HepG2 (cell line): ENCODE data around the gene RBM15B. TPM values are rescaled to one million over a fixed set of nuclear protein-coding genes. Genes with fewer than 3 reads are reported as not detected.

Experiments used
- CENPX ChIP-seq: sonication (generic); formaldehyde crosslinking; IDR thresholded peaks from 2 replicates; pipeline ENCODE4 v1.9.0; 2021; ENCODE audit warnings: mild to moderate bottlenecking, missing genetic modification reagents, moderate library complexity
- CHCHD3 ChIP-seq: sonication (generic); formaldehyde crosslinking; IDR thresholded peaks from 2 replicates; pipeline ENCODE4 v1.8.0; 2022; ENCODE audit warnings: mild to moderate bottlenecking, missing genetic modification reagents, moderate library complexity
- ELF3 ChIP-seq: IDR thresholded peaks from 2 replicates; pipeline ENCODE4 v1.6.1; 2016; ENCODE audit warnings: missing genetic modification reagents, missing compliant biosample characterization
- GZF1 ChIP-seq: sonication (generic); formaldehyde crosslinking; IDR thresholded peaks from 2 replicates; pipeline ENCODE4 v1.5.1; 2020; ENCODE audit warnings: mild to moderate bottlenecking, missing genetic modification reagents
- HNRNPLL ChIP-seq: fragments of 200-400 bp; formaldehyde crosslinking; IDR thresholded peaks from 2 replicates; pipeline ENCODE4 v1.6.1; 2017; ENCODE audit warnings: mild to moderate bottlenecking, low read depth, low read length; ENCODE audit not compliant: poor library complexity, severe bottlenecking
- ISL2 ChIP-seq: sonication (generic); formaldehyde crosslinking; IDR thresholded peaks from 2 replicates; pipeline ENCODE4 v1.5.0; 2020; ENCODE audit warnings: missing genetic modification reagents
- RXRA ChIP-seq: sonication (generic); formaldehyde crosslinking; IDR thresholded peaks from 2 replicates; pipeline ENCODE4 v1.5.1; 2020; ENCODE audit warnings: missing genetic modification reagents
- SP140L ChIP-seq: sonication (generic); formaldehyde crosslinking; IDR thresholded peaks from 2 replicates; pipeline ENCODE4 v1.4.0; 2020; ENCODE audit warnings: missing genetic modification reagents, borderline replicate concordance
- SRY ChIP-seq: sonication (generic); formaldehyde crosslinking; IDR thresholded peaks from 2 replicates; pipeline ENCODE4 v1.8.0; 2022; ENCODE audit warnings: mild to moderate bottlenecking, missing genetic modification reagents
- ZFP1 ChIP-seq: IDR thresholded peaks from 2 replicates; pipeline ENCODE4 v1.6.1; 2016
- ZNF24 ChIP-seq: fragments of 450-650 bp; IDR thresholded peaks from 2 replicates; pipeline ENCODE4 v1.6.1; 2017; ENCODE audit warnings: antibody characterized with exemption, mild to moderate bottlenecking
- ZNF44 ChIP-seq: sonication (generic); formaldehyde crosslinking; IDR thresholded peaks from 2 replicates; pipeline ENCODE4 v1.5.1; 2020; ENCODE audit warnings: mild to moderate bottlenecking, missing genetic modification reagents
- ZNF660 ChIP-seq: sonication (generic); formaldehyde crosslinking; IDR thresholded peaks from 2 replicates; pipeline ENCODE4 v1.5.1; 2020; ENCODE audit warnings: mild to moderate bottlenecking, low read depth, missing genetic modification reagents, borderline replicate concordance
- ZNF788 ChIP-seq: sonication (generic); formaldehyde crosslinking; IDR thresholded peaks from 2 replicates; pipeline ENCODE4 v1.5.0; 2020; ENCODE audit warnings: mild to moderate bottlenecking, missing genetic modification reagents, borderline replicate concordance
- polyA plus RNA-seq, 8 experiments: library from polyadenylated mRNA; depleted of rRNA in 3 of 8; stranded (reverse) in 7 of 8; unstranded in 1 of 8; fragments of >200 nt; fragmentation: Illumina TruSeq in 4 of 8; extraction: Trizol in 4 of 8; gene quantifications; 2 replicates each; pipeline versions ENCODE4 v1.2.1 to v1.2.3, GENCODE V29; 2011 to 2016; ENCODE audit warnings: low read depth in 4 of 8, missing spikeins in 1 of 8, mixed read lengths in 1 of 8; ENCODE audit not compliant: insufficient read depth in 1 of 8
- total RNA-seq, 5 experiments: library from RNA; depleted of rRNA; stranded (reverse); fragments of >200 nt; fragmentation: Illumina TruSeq; extraction: Trizol; gene quantifications; 2 replicates each; pipeline ENCODE4 v1.2.3, GENCODE V29; 2016; ENCODE audit warnings: low read depth in 1 of 5
- TF ChIP-seq, protein P1 (sequence below): sonication (generic); formaldehyde crosslinking; IDR thresholded peaks from 2 replicates; pipeline ENCODE4 v1.5.0; 2020; ENCODE audit warnings: mild to moderate bottlenecking, missing genetic modification reagents, borderline replicate concordance
- TF ChIP-seq, protein P2 (sequence below): sonication (generic); formaldehyde crosslinking; IDR thresholded peaks from 2 replicates; pipeline ENCODE4 v1.5.0; 2020; ENCODE audit warnings: mild to moderate bottlenecking, missing genetic modification reagents, borderline replicate concordance
- TF ChIP-seq, protein P3 (sequence below): sonication (generic); formaldehyde crosslinking; IDR thresholded peaks from 2 replicates; pipeline ENCODE4 v1.4.0; 2020; ENCODE audit warnings: missing genetic modification reagents
- TF ChIP-seq, protein P4 (sequence below): sonication (generic); formaldehyde crosslinking; IDR thresholded peaks from 2 replicates; pipeline ENCODE4 v1.4.0; 2020; ENCODE audit warnings: missing genetic modification reagents
- TF ChIP-seq, protein P5 (sequence below): sonication (generic); formaldehyde crosslinking; IDR thresholded peaks from 2 replicates; pipeline ENCODE4 v1.8.0; 2022; ENCODE audit warnings: missing genetic modification reagents, mild to moderate bottlenecking, borderline replicate concordance

RBM15B gene
- total and polyA plus RNA-seq, 2 of the 13 experiments (the other 11 are each of a cell fraction or from before 2014, with no cell fraction given): 8.2 to 19.3 TPM

DNA sequence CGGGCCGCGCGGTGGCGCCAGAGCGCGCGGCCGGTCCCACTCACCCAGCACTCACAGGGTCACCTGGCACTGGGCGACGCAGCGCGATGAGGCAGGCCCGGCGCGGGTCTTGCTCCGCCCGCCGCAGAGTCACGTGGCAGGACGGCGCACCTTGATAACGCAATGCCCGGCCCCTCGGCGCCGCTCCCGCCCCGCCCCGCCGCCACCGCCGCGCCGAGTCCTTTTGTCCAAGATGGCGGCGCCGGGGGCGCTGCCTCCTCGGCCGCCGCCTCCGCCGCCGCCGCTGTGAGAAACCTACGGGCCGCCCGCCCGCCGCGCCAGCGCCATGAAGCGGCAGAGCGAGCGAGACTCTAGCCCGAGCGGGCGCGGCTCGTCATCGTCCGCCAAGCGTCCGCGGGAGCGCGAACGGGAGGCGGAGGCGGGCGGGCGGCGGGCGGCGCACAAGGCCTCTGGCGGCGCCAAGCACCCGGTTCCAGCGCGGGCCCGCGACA lies at the start of gene RBM15B (continued):
- TF ChIP-seq, protein P1, sequence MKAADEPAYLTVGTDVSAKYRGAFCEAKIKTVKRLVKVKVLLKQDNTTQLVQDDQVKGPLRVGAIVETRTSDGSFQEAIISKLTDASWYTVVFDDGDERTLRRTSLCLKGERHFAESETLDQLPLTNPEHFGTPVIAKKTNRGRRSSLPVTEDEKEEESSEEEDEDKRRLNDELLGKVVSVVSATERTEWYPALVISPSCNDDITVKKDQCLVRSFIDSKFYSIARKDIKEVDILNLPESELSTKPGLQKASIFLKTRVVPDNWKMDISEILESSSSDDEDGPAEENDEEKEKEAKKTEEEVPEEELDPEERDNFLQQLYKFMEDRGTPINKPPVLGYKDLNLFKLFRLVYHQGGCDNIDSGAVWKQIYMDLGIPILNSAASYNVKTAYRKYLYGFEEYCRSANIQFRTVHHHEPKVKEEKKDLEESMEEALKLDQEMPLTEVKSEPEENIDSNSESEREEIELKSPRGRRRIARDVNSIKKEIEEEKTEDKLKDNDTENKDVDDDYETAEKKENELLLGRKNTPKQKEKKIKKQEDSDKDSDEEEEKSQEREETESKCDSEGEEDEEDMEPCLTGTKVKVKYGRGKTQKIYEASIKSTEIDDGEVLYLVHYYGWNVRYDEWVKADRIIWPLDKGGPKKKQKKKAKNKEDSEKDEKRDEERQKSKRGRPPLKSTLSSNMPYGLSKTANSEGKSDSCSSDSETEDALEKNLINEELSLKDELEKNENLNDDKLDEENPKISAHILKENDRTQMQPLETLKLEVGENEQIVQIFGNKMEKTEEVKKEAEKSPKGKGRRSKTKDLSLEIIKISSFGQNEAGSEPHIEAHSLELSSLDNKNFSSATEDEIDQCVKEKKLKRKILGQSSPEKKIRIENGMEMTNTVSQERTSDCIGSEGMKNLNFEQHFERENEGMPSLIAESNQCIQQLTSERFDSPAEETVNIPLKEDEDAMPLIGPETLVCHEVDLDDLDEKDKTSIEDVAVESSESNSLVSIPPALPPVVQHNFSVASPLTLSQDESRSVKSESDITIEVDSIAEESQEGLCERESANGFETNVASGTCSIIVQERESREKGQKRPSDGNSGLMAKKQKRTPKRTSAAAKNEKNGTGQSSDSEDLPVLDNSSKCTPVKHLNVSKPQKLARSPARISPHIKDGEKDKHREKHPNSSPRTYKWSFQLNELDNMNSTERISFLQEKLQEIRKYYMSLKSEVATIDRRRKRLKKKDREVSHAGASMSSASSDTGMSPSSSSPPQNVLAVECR (CRISPR knock-in tag): peak; percentile 95
- TF ChIP-seq HNRNPLL: peak; percentile 56
- TF ChIP-seq GZF1 (CRISPR knock-in tag): no peak
- no peak for TF ChIP-seq ZNF24
- peak; percentile 91; the same call in 1 of the 2 replicates for TF ChIP-seq ZNF788 (CRISPR knock-in tag)
- TF ChIP-seq, protein P2, sequence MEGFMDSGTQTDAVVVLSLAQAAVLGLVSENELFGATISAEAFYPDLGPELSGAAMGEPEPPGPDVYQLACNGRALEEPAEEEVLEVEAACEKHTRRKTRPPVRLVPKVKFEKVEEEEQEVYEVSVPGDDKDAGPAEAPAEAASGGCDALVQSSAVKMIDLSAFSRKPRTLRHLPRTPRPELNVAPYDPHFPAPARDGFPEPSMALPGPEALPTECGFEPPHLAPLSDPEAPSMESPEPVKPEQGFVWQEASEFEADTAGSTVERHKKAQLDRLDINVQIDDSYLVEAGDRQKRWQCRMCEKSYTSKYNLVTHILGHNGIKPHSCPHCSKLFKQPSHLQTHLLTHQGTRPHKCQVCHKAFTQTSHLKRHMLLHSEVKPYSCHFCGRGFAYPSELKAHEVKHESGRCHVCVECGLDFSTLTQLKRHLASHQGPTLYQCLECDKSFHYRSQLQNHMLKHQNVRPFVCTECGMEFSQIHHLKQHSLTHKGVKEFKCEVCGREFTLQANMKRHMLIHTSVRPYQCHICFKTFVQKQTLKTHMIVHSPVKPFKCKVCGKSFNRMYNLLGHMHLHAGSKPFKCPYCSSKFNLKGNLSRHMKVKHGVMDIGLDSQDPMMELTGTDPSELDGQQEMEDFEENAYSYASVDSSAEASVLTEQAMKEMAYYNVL (CRISPR knock-in tag): peak; percentile 80
- 0 out of 2 replicates have a peak, but pooled peaks have one; percentile 1 for TF ChIP-seq ISL2 (CRISPR knock-in tag)
- TF ChIP-seq, protein P3, sequence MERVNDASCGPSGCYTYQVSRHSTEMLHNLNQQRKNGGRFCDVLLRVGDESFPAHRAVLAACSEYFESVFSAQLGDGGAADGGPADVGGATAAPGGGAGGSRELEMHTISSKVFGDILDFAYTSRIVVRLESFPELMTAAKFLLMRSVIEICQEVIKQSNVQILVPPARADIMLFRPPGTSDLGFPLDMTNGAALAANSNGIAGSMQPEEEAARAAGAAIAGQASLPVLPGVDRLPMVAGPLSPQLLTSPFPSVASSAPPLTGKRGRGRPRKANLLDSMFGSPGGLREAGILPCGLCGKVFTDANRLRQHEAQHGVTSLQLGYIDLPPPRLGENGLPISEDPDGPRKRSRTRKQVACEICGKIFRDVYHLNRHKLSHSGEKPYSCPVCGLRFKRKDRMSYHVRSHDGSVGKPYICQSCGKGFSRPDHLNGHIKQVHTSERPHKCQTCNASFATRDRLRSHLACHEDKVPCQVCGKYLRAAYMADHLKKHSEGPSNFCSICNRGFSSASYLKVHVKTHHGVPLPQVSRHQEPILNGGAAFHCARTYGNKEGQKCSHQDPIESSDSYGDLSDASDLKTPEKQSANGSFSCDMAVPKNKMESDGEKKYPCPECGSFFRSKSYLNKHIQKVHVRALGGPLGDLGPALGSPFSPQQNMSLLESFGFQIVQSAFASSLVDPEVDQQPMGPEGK (CRISPR knock-in tag): peak; percentile 36
- TF ChIP-seq, protein P4, sequence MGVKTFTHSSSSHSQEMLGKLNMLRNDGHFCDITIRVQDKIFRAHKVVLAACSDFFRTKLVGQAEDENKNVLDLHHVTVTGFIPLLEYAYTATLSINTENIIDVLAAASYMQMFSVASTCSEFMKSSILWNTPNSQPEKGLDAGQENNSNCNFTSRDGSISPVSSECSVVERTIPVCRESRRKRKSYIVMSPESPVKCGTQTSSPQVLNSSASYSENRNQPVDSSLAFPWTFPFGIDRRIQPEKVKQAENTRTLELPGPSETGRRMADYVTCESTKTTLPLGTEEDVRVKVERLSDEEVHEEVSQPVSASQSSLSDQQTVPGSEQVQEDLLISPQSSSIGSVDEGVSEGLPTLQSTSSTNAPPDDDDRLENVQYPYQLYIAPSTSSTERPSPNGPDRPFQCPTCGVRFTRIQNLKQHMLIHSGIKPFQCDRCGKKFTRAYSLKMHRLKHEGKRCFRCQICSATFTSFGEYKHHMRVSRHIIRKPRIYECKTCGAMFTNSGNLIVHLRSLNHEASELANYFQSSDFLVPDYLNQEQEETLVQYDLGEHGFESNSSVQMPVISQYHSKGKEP (CRISPR knock-in tag): no peak
- TF ChIP-seq ZNF660: no peak
- TF ChIP-seq SP140L (CRISPR knock-in tag): no peak
- TF ChIP-seq, protein P5, sequence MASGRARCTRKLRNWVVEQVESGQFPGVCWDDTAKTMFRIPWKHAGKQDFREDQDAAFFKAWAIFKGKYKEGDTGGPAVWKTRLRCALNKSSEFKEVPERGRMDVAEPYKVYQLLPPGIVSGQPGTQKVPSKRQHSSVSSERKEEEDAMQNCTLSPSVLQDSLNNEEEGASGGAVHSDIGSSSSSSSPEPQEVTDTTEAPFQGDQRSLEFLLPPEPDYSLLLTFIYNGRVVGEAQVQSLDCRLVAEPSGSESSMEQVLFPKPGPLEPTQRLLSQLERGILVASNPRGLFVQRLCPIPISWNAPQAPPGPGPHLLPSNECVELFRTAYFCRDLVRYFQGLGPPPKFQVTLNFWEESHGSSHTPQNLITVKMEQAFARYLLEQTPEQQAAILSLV (CRISPR knock-in tag): peak; percentile 89; the same call in 1 of the 2 replicates
- TF ChIP-seq SRY: 0 out of 2 replicates have a peak, but pooled peaks have one; percentile 24
- TF ChIP-seq CHCHD3 (CRISPR knock-in tag): no peak
- peak; percentile 49 for TF ChIP-seq ELF3 (CRISPR knock-in tag)
- TF ChIP-seq ZNF44 (CRISPR knock-in tag): no peak
- no peak for TF ChIP-seq CENPX
- 0 out of 2 replicates have a peak, but pooled peaks have one; percentile 21 for TF ChIP-seq ZFP1
- 0 out of 2 replicates have a peak, but pooled peaks have one; percentile 63 for TF ChIP-seq RXRA (CRISPR knock-in tag)
